ENCODE measurements around the gene MYO1F. TPM values are rescaled to one million over a fixed set of nuclear protein-coding genes. Genes with fewer than 3 reads are reported as not detected.

Gene MYO1F
- polyA plus RNA-seq, 3 donors, result 121 to 707 (median 197) TPM

- peak overlapping the region in 1 of 2 donors; percentile 1 for H3K27ac ChIP-seq (ENCODE audit: low read depth in 1 of 2, low read length in 2 of 2)
- peaks cover 100% of the 10 kb centered on the region for H4K20me1 ChIP-seq (ENCODE audit: insufficient read depth, low read length)
- Mint-ChIP-seq H3K27me3 (ENCODE audit: low read depth in 3 of 3) (peaks cover 0 to 10% (median 2%) of the 10 kb centered on the region in 3 donors), H3K4me1 (peaks cover 14% of the 10 kb centered on the region), H3K27ac (peak overlapping the region in 2 of 7 donors; percentile 18 to 37), H3K9me3 (peaks cover 0 to 8% (median 0%) of the 10 kb centered on the region in 7 donors), H3K36me3 (peaks cover 75 to 98% of the 10 kb centered on the region in 2 donors), H3K4me3 (no peak overlapping the region)
- no peak overlapping the region for H3K4me3 ChIP-seq (replicated peaks in 1 of 3; ENCODE audit: low read depth in 2 of 3, low read length in 3 of 3)
- no CpG with 5 or more reads among the region's 7 CpGs for WGBS (ENCODE audit: insufficient coverage)
- TF ChIP-seq CTCF (IDR thresholded peaks at IDR 0.05), result no peak
- no peaks in the 10 kb centered on the region for H3K27me3 ChIP-seq (ENCODE audit: control insufficient read depth in 2 of 2, insufficient read depth in 2 of 2, low read length in 2 of 2)
- H2AFZ ChIP-seq (ENCODE audit: insufficient read depth, low read depth, low read length, poor library complexity, severe bottlenecking), result no peak overlapping the region
- peak in 1 of 3 donors; percentile 1 for DNase-seq
- H3K4me1 ChIP-seq (ENCODE audit: control insufficient read depth in 1 of 2, insufficient read depth in 2 of 2, low read length in 2 of 2), result no peaks in the 10 kb centered on the region
- peaks cover 92 to 100% of the 10 kb centered on the region in 2 donors for H3K36me3 ChIP-seq (replicated peaks in 1 of 2; ENCODE audit: control insufficient read depth in 1 of 2, insufficient read depth in 2 of 2, low read length in 2 of 2)
- peaks cover 69% of the 10 kb centered on the region for H3K79me2 ChIP-seq (ENCODE audit: insufficient read depth, low read length)
- H3K9me3 ChIP-seq (replicated peaks in 1 of 2; ENCODE audit: control insufficient read depth in 1 of 2, insufficient read depth in 1 of 2, low read length in 2 of 2), result no peaks in the 10 kb centered on the region
- intact Hi-C loops (cut with micrococcal nuclease), result no loop called here
- no peak overlapping the region for H3K9ac ChIP-seq (ENCODE audit: insufficient read depth, low read length, poor library complexity, severe bottlenecking)
- no peak overlapping the region for H3K4me2 ChIP-seq (replicated peaks; ENCODE audit: extremely low read depth, low read length, poor library complexity, severe bottlenecking)
Measured at GRCh38 chr19:8531470-8531869, 45.8 kb downstream of the MYO1F start.

DNA sequence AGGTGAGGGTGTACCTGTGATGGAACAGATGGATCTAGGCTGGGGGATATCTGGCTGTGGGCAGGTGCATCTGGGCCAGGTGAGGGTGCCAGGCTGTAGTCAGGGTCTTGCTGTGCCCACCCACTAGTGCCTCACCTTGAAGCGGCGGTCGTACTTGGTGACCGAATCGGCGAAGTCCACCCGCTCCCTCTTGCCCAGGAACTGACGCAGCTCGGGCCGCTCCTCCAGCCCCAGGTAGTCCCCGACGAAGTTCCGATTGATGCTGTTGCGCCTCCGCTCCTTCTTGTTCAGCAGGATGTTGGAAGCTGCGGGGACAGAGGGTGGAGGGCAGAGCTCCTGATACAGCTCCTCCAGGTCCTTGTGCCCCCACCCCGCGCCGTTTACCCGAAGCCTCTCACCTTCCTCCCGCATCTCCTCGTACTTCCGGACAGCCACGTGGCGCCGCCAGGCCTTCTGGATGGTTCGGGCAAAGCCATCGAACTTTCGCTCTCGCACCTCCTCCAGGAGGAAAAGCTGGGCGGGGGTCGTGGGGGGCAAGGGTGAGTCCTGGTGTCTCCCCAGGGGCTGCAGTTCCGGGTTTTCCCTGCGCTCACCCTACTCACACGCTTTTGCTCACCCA, 47.1 kb downstream of the MYO1F start:
- peaks cover 0 to 10% (median 0%) of the 10 kb centered on the region in 3 donors for H3K27me3 Mint-ChIP-seq (ENCODE audit: low read depth in 3 of 3)
- peaks cover 100% of the 10 kb centered on the region for H4K20me1 ChIP-seq (ENCODE audit: insufficient read depth, low read length)
- H3K79me2 ChIP-seq (ENCODE audit: insufficient read depth, low read length), result peaks cover 65% of the 10 kb centered on the region
- H3K27me3 ChIP-seq (ENCODE audit: control insufficient read depth in 2 of 2, insufficient read depth in 2 of 2, low read length in 2 of 2), result no peaks in the 10 kb centered on the region
- no peaks in the 10 kb centered on the region for H3K4me1 ChIP-seq (ENCODE audit: control insufficient read depth in 1 of 2, insufficient read depth in 2 of 2, low read length in 2 of 2)
- no peak overlapping the region for H3K4me3 Mint-ChIP-seq
- peak in 1 of 3 donors; percentile 2 for DNase-seq
- peaks cover 0 to 6% (median 0%) of the 10 kb centered on the region in 7 donors for H3K9me3 Mint-ChIP-seq
- H3K27ac Mint-ChIP-seq, result peak overlapping the region in 4 of 7 donors; percentile 30 to 87 (median 80)
- H3K4me2 ChIP-seq (replicated peaks; ENCODE audit: extremely low read depth, low read length, poor library complexity, severe bottlenecking), result no peak overlapping the region
- H3K9ac ChIP-seq (ENCODE audit: insufficient read depth, low read length, poor library complexity, severe bottlenecking), result no peak overlapping the region
- peaks cover 63 to 85% of the 10 kb centered on the region in 2 donors for H3K36me3 Mint-ChIP-seq
- H3K27ac ChIP-seq (ENCODE audit: low read depth in 1 of 2, low read length in 2 of 2), result peak overlapping the region in 1 of 2 donors; percentile 51
- intact Hi-C loops (cut with micrococcal nuclease), result no loop called here
- H3K36me3 ChIP-seq (replicated peaks in 1 of 2; ENCODE audit: control insufficient read depth in 1 of 2, insufficient read depth in 2 of 2, low read length in 2 of 2), result peaks cover 94 to 100% of the 10 kb centered on the region in 2 donors
- TF ChIP-seq CTCF (IDR thresholded peaks at IDR 0.05), result no peak
- H3K4me1 Mint-ChIP-seq, result peaks cover 14% of the 10 kb centered on the region
- no peak overlapping the region for H3K4me3 ChIP-seq (replicated peaks in 1 of 3; ENCODE audit: low read depth in 2 of 3, low read length in 3 of 3)
- 97% methylated on average over 13 of the region's 35 CpGs for WGBS (ENCODE audit: insufficient coverage)
- H2AFZ ChIP-seq (ENCODE audit: insufficient read depth, low read depth, low read length, poor library complexity, severe bottlenecking), result no peak overlapping the region
- H3K9me3 ChIP-seq (replicated peaks in 1 of 2; ENCODE audit: control insufficient read depth in 1 of 2, insufficient read depth in 1 of 2, low read length in 2 of 2), result no peaks in the 10 kb centered on the region

Measured in CD14-positive monocyte (primary cell).